Transverse colon (tissue), 4 donors: ENCODE measurements around the gene RIMBP2. TPM values are rescaled to one million over a fixed set of nuclear protein-coding genes. Genes with fewer than 3 reads are reported as not detected.

Experiments
- DNase-seq: peaks from one replicate; pipeline ENCODE4 v3.0.0-alpha.2; 2019
- H3K27ac ChIP-seq, 4 donors: fragments of 200-600 bp; sonication (generic); 2 replicates each; pipeline ENCODE4 v1.5.1; 2016 to 2018; ENCODE audit warnings: inconsistent platforms in 4 of 4
- H3K27me3 ChIP-seq: fragments of 200-600 bp; sonication (generic); 2 replicates; pipeline ENCODE4 v1.5.1; 2017; ENCODE audit warnings: inconsistent platforms
- H3K36me3 ChIP-seq, 4 donors: fragments of 200-600 bp; sonication (generic); 2 replicates each; pipeline ENCODE4 v1.5.1; 2017 to 2019; ENCODE audit warnings: inconsistent platforms in 4 of 4
- H3K4me1 ChIP-seq, 4 donors: fragments of 200-600 bp; sonication (generic); 2 replicates each; pipeline ENCODE4 v1.5.1; 2017 to 2020; ENCODE audit warnings: inconsistent platforms in 4 of 4
- H3K4me3 ChIP-seq, 4 donors: fragments of 200-600 bp; sonication (generic); 1 replicate in 1 of 4; 2 replicates in 3 of 4; pipeline versions ENCODE4 v1.5.1 to v1.6.1; 2017 to 2019; ENCODE audit warnings: inconsistent platforms in 4 of 4
- H3K9me3 ChIP-seq, 2 donors: fragments of 200-600 bp; sonication (generic); 2 replicates each; pipeline ENCODE4 v1.5.1; 2017 to 2019; ENCODE audit warnings: inconsistent platforms in 2 of 2
- CTCF ChIP-seq, 5 experiments: fragments of 200-600 bp in 3 of 5; fragments of 450-650 bp in 2 of 5; sonication (generic) in 3 of 5; IDR thresholded peaks; 1 replicate in 2 of 5; 2 replicates in 3 of 5; pipeline ENCODE4 v1.5.1; 2016 to 2017; ENCODE audit warnings: antibody characterized with exemption in 5 of 5, inconsistent platforms in 3 of 5, mild to moderate bottlenecking in 2 of 5, moderate library complexity in 1 of 5
- EP300 ChIP-seq: sonication (generic); formaldehyde crosslinking; IDR thresholded peaks from one replicate; pipeline ENCODE4 v1.6.1; 2017; ENCODE audit warnings: antibody characterized with exemption, low read depth
- POLR2A ChIP-seq: fragments of 450-650 bp; IDR thresholded peaks from one replicate; pipeline ENCODE4 v1.6.1; 2016; ENCODE audit warnings: antibody characterized with exemption, mild to moderate bottlenecking, moderate library complexity
- POLR2AphosphoS5 ChIP-seq, 3 donors: sonication (generic); formaldehyde crosslinking; IDR thresholded peaks; one replicate each; pipeline ENCODE4 v1.6.1; 2016; ENCODE audit warnings: antibody characterized with exemption in 3 of 3
- WGBS, 2 donors: methylation state at CpG; one replicate each; pipeline ENCODE4 v1.1.5; 2018; ENCODE audit warnings: low coverage in 1 of 2; 5-methylcytosine and 5-hydroxymethylcytosine counted together
- in situ Hi-C, 4 donors: fragments of 200-750 bp; cut with MboI; loops; one replicate each; pipeline versions ENCODE4 v1.15.0 to v1.15.1; 2017; ENCODE audit warnings: low sequenced_read_pairs in 3 of 4, low pct_ligation_motif_present in 1 of 4, low pct_unique_long_range_greater_than_20kb in 1 of 4
- intact Hi-C: fragments of 100-400 bp; cut with DNase I; formaldehyde crosslinking; loops from one replicate; pipeline ENCODE4 v1.15.1; 2023; ENCODE audit warnings: low total_unique reads
- total RNA-seq, 4 donors: library from RNA; depleted of rRNA; stranded (reverse); fragments of >200 nt; gene quantifications; one replicate each; pipeline ENCODE4 v1.1.0, GENCODE V29; 2016

RIMBP2 gene
- total RNA-seq, 4 donors from 2014 or later: 2.9 to 17.3 (median 4.3) TPM

- in situ Hi-C loops: no loop called here
- 76% methylated on average over 13 of the region's 13 CpGs; no CpG with 5 or more reads in 1 of the 2 donors for WGBS, 2 donors
Measured at GRCh38 chr12:130493951-130494350, 222.1 kb downstream of the RIMBP2 start.

GRCh38 chr12:130491421-130492357, 224.4 kb downstream of the RIMBP2 start:
- intact Hi-C loops (no loop called here), in situ Hi-C loops (no loop called here)
- Histone ChIP-seq H3K9me3 (no peaks in the 10 kb centered on the region), H3K4me3 (no peak overlapping the region), H3K27ac (no peak overlapping the region), H3K27me3 (no peaks in the 10 kb centered on the region), H3K4me1 (no peaks in the 10 kb centered on the region), H3K36me3 (no peaks in the 10 kb centered on the region)
- no peak for DNase-seq
- TF ChIP-seq EP300 (no peak), POLR2AphosphoS5 (IDR thresholded peaks at IDR 0.05) (no peak), POLR2A (no peak), CTCF (IDR thresholded peaks at IDR 0.05) (no peak)
- 61 to 72% methylated on average over 11 to 32 of the region's 32 CpGs for WGBS, 2 donors

More at GRCh38 chr12:130493951-130494350, 222.1 kb downstream of the RIMBP2 start:
- intact Hi-C loops: no loop called here
- no peaks in the 10 kb centered on the region for H3K9me3 ChIP-seq
- no peak overlapping the region for H3K27ac ChIP-seq
- TF ChIP-seq POLR2A (no peak), POLR2AphosphoS5 (IDR thresholded peaks at IDR 0.05) (no peak), CTCF (IDR thresholded peaks at IDR 0.05) (no peak), EP300 (no peak)
- no peaks in the 10 kb centered on the region for H3K4me1 ChIP-seq
- no peak for DNase-seq
- H3K4me3 ChIP-seq: no peak overlapping the region
- no peaks in the 10 kb centered on the region for H3K36me3 ChIP-seq
- no peaks in the 10 kb centered on the region for H3K27me3 ChIP-seq

GRCh38 chr12:130490674-130491073, 225.4 kb downstream of the RIMBP2 start:
- no peak overlapping the region for H3K27ac ChIP-seq
- in situ Hi-C loops: no loop called here
- intact Hi-C loops: no loop called here
- H3K4me3 ChIP-seq: no peak overlapping the region
- DNase-seq: no peak
- no peaks in the 10 kb centered on the region for H3K36me3 ChIP-seq
- no peak for TF ChIP-seq CTCF (IDR thresholded peaks at IDR 0.05)
- TF ChIP-seq EP300: no peak
- TF ChIP-seq POLR2AphosphoS5 (IDR thresholded peaks at IDR 0.05): no peak
- TF ChIP-seq POLR2A: no peak
- WGBS, 2 donors: 60 to 76% methylated on average over 6 to 10 of the region's 10 CpGs
- H3K4me1 ChIP-seq: no peaks in the 10 kb centered on the region
- no peaks in the 10 kb centered on the region for H3K27me3 ChIP-seq
- no peaks in the 10 kb centered on the region for H3K9me3 ChIP-seq

- in situ Hi-C loops (no loop called here), intact Hi-C loops (no loop called here)
- H3K4me1 ChIP-seq: no peaks in the 10 kb centered on the region
- no peaks in the 10 kb centered on the region for H3K36me3 ChIP-seq
- no peak overlapping the region for H3K27ac ChIP-seq
- no peaks in the 10 kb centered on the region for H3K9me3 ChIP-seq
- 87% methylated on average over 7 of the region's 7 CpGs; no CpG with 5 or more reads in 1 of the 2 donors for WGBS, 2 donors
- no peak for DNase-seq
- no peak overlapping the region for H3K4me3 ChIP-seq
- TF ChIP-seq POLR2AphosphoS5 (IDR thresholded peaks at IDR 0.05) (no peak), EP300 (no peak), POLR2A (no peak), CTCF (IDR thresholded peaks at IDR 0.05) (no peak)
- no peaks in the 10 kb centered on the region for H3K27me3 ChIP-seq
Measured at GRCh38 chr12:130489293-130489692, 226.8 kb downstream of the RIMBP2 start.
